Endodermal cell (in vitro differentiated cells): ENCODE measurements around the gene BLVRB. TPM values are rescaled to one million over a fixed set of nuclear protein-coding genes. Genes with fewer than 3 reads are reported as not detected.
A peak's percentile ranks its signal among the peaks of the same experiment; 100 is the strongest.
"Not testable (repeated sequence)": the region's sequence is repeated elsewhere in the genome, so short reads cannot be mapped to it uniquely, and the experiment has no call there.

Experiments used
- DNase-seq: peaks from one replicate; pipeline ENCODE4 v3.0.0-alpha.2; 2017
- H3K27ac ChIP-seq: 2 replicates; pipeline ENCODE4 v1.5.1; 2013; ENCODE audit warnings: mild to moderate bottlenecking, low read depth, low read length, moderate library complexity
- H3K27me3 ChIP-seq: 2 replicates; pipeline ENCODE4 v1.6.1; 2013; ENCODE audit warnings: mild to moderate bottlenecking, low read length, moderate library complexity; ENCODE audit not compliant: insufficient read depth, control insufficient read depth, poor library complexity, severe bottlenecking
- H3K36me3 ChIP-seq: 2 replicates; pipeline ENCODE4 v1.7.0; 2013; ENCODE audit warnings: mild to moderate bottlenecking, low read length, moderate library complexity; ENCODE audit not compliant: control insufficient read depth, insufficient read depth
- H3K4me1 ChIP-seq: one replicate; pipeline ENCODE4 v1.7.0; 2013; ENCODE audit warnings: low read length; ENCODE audit not compliant: control insufficient read depth, insufficient read depth
- H3K4me3 ChIP-seq: 2 replicates; pipeline ENCODE4 v1.5.1; 2013; ENCODE audit warnings: mild to moderate bottlenecking, low read length, moderate library complexity
- H3K9ac ChIP-seq: 2 replicates; pipeline ENCODE4 v1.6.1; 2013; ENCODE audit warnings: mild to moderate bottlenecking, low read length, moderate library complexity; ENCODE audit not compliant: poor library complexity, severe bottlenecking; ENCODE audit errors: extremely low read depth
- H3K9me3 ChIP-seq: 2 replicates; pipeline ENCODE4 v1.6.1; 2013; ENCODE audit warnings: mild to moderate bottlenecking, low read length, moderate library complexity; ENCODE audit not compliant: control insufficient read depth
- H3K27ac Mint-ChIP-seq: 2 replicates; pipeline ENCODE4 v1.8.0; 2020; ENCODE audit warnings: mixed read lengths
- H3K27me3 Mint-ChIP-seq: 2 replicates; pipeline ENCODE4 v1.8.0; 2021; ENCODE audit warnings: mild to moderate bottlenecking, mixed read lengths; ENCODE audit not compliant: insufficient read depth
- H3K36me3 Mint-ChIP-seq: 2 replicates; pipeline ENCODE4 v1.8.0; 2020; ENCODE audit warnings: low read depth, mixed read lengths
- H3K4me1 Mint-ChIP-seq: 2 replicates; pipeline ENCODE4 v1.8.0; 2020; ENCODE audit warnings: mixed read lengths
- H3K4me3 Mint-ChIP-seq: 2 replicates; pipeline ENCODE4 v1.8.0; 2020; ENCODE audit warnings: mild to moderate bottlenecking, moderate library complexity, mixed read lengths
- H3K9me3 Mint-ChIP-seq: 2 replicates; pipeline ENCODE4 v1.8.0; 2020; ENCODE audit warnings: mild to moderate bottlenecking, mixed read lengths
- CTCF ChIP-seq: fragments of 200-600 bp; sonication (generic); conservative IDR thresholded peaks from 2 replicates; pipeline ENCODE4 v1.5.0; 2021; ENCODE audit warnings: antibody characterized with exemption, mild to moderate bottlenecking
- WGBS, 2 experiments: methylation state at CpG; one replicate each; pipeline versions ENCODE4 v1.1.5 to v1.1.7; 2013; ENCODE audit warnings: missing lambda C conversion rate in 2 of 2, mixed read lengths in 1 of 2; ENCODE audit not compliant: insufficient coverage in 1 of 2, insufficient read length in 1 of 2; 5-methylcytosine and 5-hydroxymethylcytosine counted together
- total RNA-seq, 2 donors: library from RNA; stranded (reverse); fragmentation: NEBNext Ultra II Directional in 1 of 2; extraction: Animal tissue kit (Norgen Biotek cat#: 25700) in 1 of 2; gene quantifications; 2 replicates in 1 of 2; 3 replicates in 1 of 2; pipeline ENCODE4 v1.2.1, GENCODE V29; 2021

BLVRB gene
- total RNA-seq, 2 donors from 2014 or later, result 24.7 to 41.0 TPM

GRCh38 chr19:40464059-40465024 lies 1.2 kb downstream of the BLVRB start:
- H3K4me3 ChIP-seq, result peak overlapping the region; percentile 89
- H3K4me1 ChIP-seq, result no peaks in the 10 kb centered on the region
- peak; percentile 86 for TF ChIP-seq CTCF
- DNase-seq, result peak; percentile 96
- Mint-ChIP-seq H3K4me1 (peaks cover 6% of the 10 kb centered on the region), H3K27ac (peak overlapping the region; percentile 82), H3K4me3 (peak overlapping the region; percentile 78), H3K36me3 (no peaks in the 10 kb centered on the region), H3K27me3 (peaks cover 31% of the 10 kb centered on the region), H3K9me3 (no peaks in the 10 kb centered on the region)
- no peaks in the 10 kb centered on the region for H3K36me3 ChIP-seq
- 23 to 51% methylated on average over 6 to 9 of the region's 11 CpGs for WGBS, 2 experiments
- H3K27ac ChIP-seq, result no peak overlapping the region
- no peaks in the 10 kb centered on the region for H3K9me3 ChIP-seq
- peaks cover 34% of the 10 kb centered on the region for H3K27me3 ChIP-seq
- no peak overlapping the region for H3K9ac ChIP-seq

GRCh38 chr19:40463587-40464037 lies 1.9 kb downstream of the BLVRB start:
- H3K9me3 Mint-ChIP-seq, DNase-seq, H3K36me3 ChIP-seq, H3K27ac ChIP-seq, H3K27ac Mint-ChIP-seq, H3K4me1 Mint-ChIP-seq, H3K9me3 ChIP-seq, H3K9ac ChIP-seq, H3K4me3 Mint-ChIP-seq, H3K36me3 Mint-ChIP-seq, H3K4me1 ChIP-seq, H3K4me3 ChIP-seq: not testable (repeated sequence)
- H3K27me3 Mint-ChIP-seq, result peaks cover 24% of the 10 kb centered on the region
- WGBS, 2 experiments, result 89 to 93% methylated on average over 9 to 12 of the region's 12 CpGs
- peaks cover 27% of the 10 kb centered on the region for H3K27me3 ChIP-seq

GRCh38 chr19:40461669-40462221 lies 3.8 kb downstream of the BLVRB start:
- Histone ChIP-seq H3K9me3 (no peaks in the 10 kb centered on the region), H3K27ac (no peak overlapping the region), H3K36me3 (no peaks in the 10 kb centered on the region), H3K4me3 (no peak overlapping the region), H3K4me1 (no peaks in the 10 kb centered on the region), H3K27me3 (peaks cover 9% of the 10 kb centered on the region), H3K9ac (no peak overlapping the region)
- Mint-ChIP-seq H3K9me3 (no peaks in the 10 kb centered on the region), H3K27me3 (peaks cover 10% of the 10 kb centered on the region), H3K4me1 (peaks cover 6% of the 10 kb centered on the region), H3K4me3 (no peak overlapping the region), H3K27ac (peak overlapping the region; percentile 9), H3K36me3 (peaks cover 6% of the 10 kb centered on the region)
- DNase-seq, result no peak
- no peak for TF ChIP-seq CTCF
- WGBS, 2 experiments, result 90% methylated on average over 5 to 7 of the region's 7 CpGs
